Measurements from ENCODE around the gene DCC.

DCC gene

GRCh38 chr18:52377094-52377493 is 37.1 kb downstream of the DCC start:
- DNase-seq (ENCODE audit: extremely low spot score), result no peak
- POLR2A ChIA-PET, result no interaction called here
- TF ChIP-seq PKNOX1 (IDR thresholded peaks at IDR 0.05) (no peak), L3MBTL2 (conservative IDR thresholded peaks at IDR 0.05) (no peak), FOXA1 (IDR thresholded peaks at IDR 0.05) (no peak), ELF4 (IDR thresholded peaks at IDR 0.05) (no peak), TARDBP (IDR thresholded peaks at IDR 0.05) (no peak), SP1 (IDR thresholded peaks at IDR 0.05) (no peak), CTBP1 (IDR thresholded peaks at IDR 0.05; ENCODE audit: borderline replicate concordance) (no peak), LEF1 (IDR thresholded peaks at IDR 0.05; ENCODE audit: borderline replicate concordance) (no peak)
- CTCF ChIA-PET, result no interaction called here

DNA sequence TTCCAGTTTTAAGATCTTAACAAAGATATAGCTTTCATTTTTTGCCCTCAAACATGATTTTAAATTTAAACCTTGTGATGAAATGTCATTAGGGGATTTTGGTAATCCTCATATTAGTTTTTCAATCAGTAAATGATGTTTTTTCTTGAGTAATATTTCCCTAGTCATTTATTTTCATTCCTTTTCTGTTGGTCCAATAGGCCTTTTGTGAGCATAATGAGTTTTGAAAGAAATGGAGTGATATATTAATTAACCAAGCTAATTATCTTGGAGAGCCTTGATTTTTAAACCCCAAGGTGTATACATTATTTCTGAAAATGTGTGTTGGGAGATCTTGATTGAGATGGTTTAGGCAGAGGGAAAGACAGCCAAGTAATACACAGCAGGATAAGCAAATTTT is 46.3 kb downstream of the DCC start:
- TF ChIP-seq FOXM1 (IDR thresholded peaks at IDR 0.05; ENCODE audit: borderline replicate concordance) (no peak), LEF1 (IDR thresholded peaks at IDR 0.05; ENCODE audit: borderline replicate concordance) (no peak), BHLHE40 (IDR thresholded peaks at IDR 0.05; ENCODE audit: borderline replicate concordance) (no peak), TARDBP (IDR thresholded peaks at IDR 0.05) (no peak), FOXK2 (IDR thresholded peaks at IDR 0.05) (no peak)
- DNase-seq (ENCODE audit: extremely low spot score), result no peak
- CTCF ChIA-PET, result no interaction called here
- POLR2A ChIA-PET, result no interaction called here

GRCh38 chr18:52387175-52387574 is 47.2 kb downstream of the DCC start:
- DNase-seq (ENCODE audit: extremely low spot score), result no peak
- ChIA-PET CTCF (no interaction called here), POLR2A (no interaction called here)
- no peak for TF ChIP-seq ELF4 (IDR thresholded peaks at IDR 0.05)
- no peak for TF ChIP-seq FOXM1 (IDR thresholded peaks at IDR 0.05; ENCODE audit: borderline replicate concordance)
- no peak for TF ChIP-seq CTBP1 (IDR thresholded peaks at IDR 0.05; ENCODE audit: borderline replicate concordance)
- no peak for TF ChIP-seq BHLHE40 (IDR thresholded peaks at IDR 0.05; ENCODE audit: borderline replicate concordance)
- TF ChIP-seq L3MBTL2 (conservative IDR thresholded peaks at IDR 0.05), result no peak
- no peak for TF ChIP-seq SP1 (IDR thresholded peaks at IDR 0.05)
- no peak for TF ChIP-seq TARDBP (IDR thresholded peaks at IDR 0.05)
- no peak for TF ChIP-seq ARNT (IDR thresholded peaks at IDR 0.05)
- TF ChIP-seq PKNOX1 (IDR thresholded peaks at IDR 0.05), result no peak
- TF ChIP-seq ZNF384 (IDR thresholded peaks at IDR 0.05), result no peak
- TF ChIP-seq SUZ12 (IDR thresholded peaks at IDR 0.05), result no peak
- no peak for TF ChIP-seq HDGF (IDR thresholded peaks at IDR 0.05; ENCODE audit: borderline replicate concordance)
- no peak for TF ChIP-seq LEF1 (IDR thresholded peaks at IDR 0.05; ENCODE audit: borderline replicate concordance)
- no peak for TF ChIP-seq FOXA1 (IDR thresholded peaks at IDR 0.05)
- no peak for TF ChIP-seq FOXK2 (IDR thresholded peaks at IDR 0.05)

GRCh38 chr18:52391810-52392559 is 52.0 kb downstream of the DCC start:
- CTCF ChIA-PET, result no interaction called here
- TF ChIP-seq SP1 (IDR thresholded peaks at IDR 0.05), result no peak
- no peak for TF ChIP-seq HDGF (IDR thresholded peaks at IDR 0.05; ENCODE audit: borderline replicate concordance)
- TF ChIP-seq ZNF384 (IDR thresholded peaks at IDR 0.05), result no peak
- no peak for TF ChIP-seq FOXM1 (IDR thresholded peaks at IDR 0.05; ENCODE audit: borderline replicate concordance)
- no peak for TF ChIP-seq FOXK2 (IDR thresholded peaks at IDR 0.05)
- TF ChIP-seq ARNT (IDR thresholded peaks at IDR 0.05), result no peak
- TF ChIP-seq L3MBTL2 (conservative IDR thresholded peaks at IDR 0.05), result no peak
- TF ChIP-seq TARDBP (IDR thresholded peaks at IDR 0.05), result no peak
- no peak for TF ChIP-seq NFRKB (IDR thresholded peaks at IDR 0.05)
- no peak for TF ChIP-seq PKNOX1 (IDR thresholded peaks at IDR 0.05)
- no peak for TF ChIP-seq ELF4 (IDR thresholded peaks at IDR 0.05)
- TF ChIP-seq BHLHE40 (IDR thresholded peaks at IDR 0.05; ENCODE audit: borderline replicate concordance), result no peak
- no peak for TF ChIP-seq LEF1 (IDR thresholded peaks at IDR 0.05; ENCODE audit: borderline replicate concordance)
- no peak for TF ChIP-seq SUZ12 (IDR thresholded peaks at IDR 0.05)
- TF ChIP-seq FOXA1 (IDR thresholded peaks at IDR 0.05), result no peak
- no peak for TF ChIP-seq CTBP1 (IDR thresholded peaks at IDR 0.05; ENCODE audit: borderline replicate concordance)
- POLR2A ChIA-PET, result no interaction called here
- no peak for DNase-seq (ENCODE audit: extremely low spot score)

- TF ChIP-seq TARDBP (IDR thresholded peaks at IDR 0.05) (no peak), ELF4 (IDR thresholded peaks at IDR 0.05) (no peak), ARNT (IDR thresholded peaks at IDR 0.05) (no peak), SP1 (IDR thresholded peaks at IDR 0.05) (no peak), L3MBTL2 (conservative IDR thresholded peaks at IDR 0.05) (no peak), HDGF (IDR thresholded peaks at IDR 0.05; ENCODE audit: borderline replicate concordance) (no peak), CTBP1 (IDR thresholded peaks at IDR 0.05; ENCODE audit: borderline replicate concordance) (no peak), PKNOX1 (IDR thresholded peaks at IDR 0.05) (no peak), FOXM1 (IDR thresholded peaks at IDR 0.05; ENCODE audit: borderline replicate concordance) (no peak), LEF1 (IDR thresholded peaks at IDR 0.05; ENCODE audit: borderline replicate concordance) (no peak), SUZ12 (IDR thresholded peaks at IDR 0.05) (no peak), BHLHE40 (IDR thresholded peaks at IDR 0.05; ENCODE audit: borderline replicate concordance) (no peak), FOXK2 (IDR thresholded peaks at IDR 0.05) (no peak), NFRKB (IDR thresholded peaks at IDR 0.05) (no peak), FOXA1 (IDR thresholded peaks at IDR 0.05) (no peak), ZNF384 (IDR thresholded peaks at IDR 0.05) (no peak)
- DNase-seq (ENCODE audit: extremely low spot score), result no peak
- POLR2A ChIA-PET, result no interaction called here
- CTCF ChIA-PET, result no interaction called here
Measured at GRCh38 chr18:52394602-52395001, 54.6 kb downstream of the DCC start.

All from HEK293T (cell line).